CD4-positive, alpha-beta T cell treated with Interleukin-4 for 1 hour (primary cell): ENCODE data around the gene TRERF1.

ENCODE experiments used
- DNase-seq, 2 donors: peaks; one replicate each; pipeline ENCODE4 v3.0.0-alpha.2; 2020 to 2022

TRERF1 gene

DNA sequence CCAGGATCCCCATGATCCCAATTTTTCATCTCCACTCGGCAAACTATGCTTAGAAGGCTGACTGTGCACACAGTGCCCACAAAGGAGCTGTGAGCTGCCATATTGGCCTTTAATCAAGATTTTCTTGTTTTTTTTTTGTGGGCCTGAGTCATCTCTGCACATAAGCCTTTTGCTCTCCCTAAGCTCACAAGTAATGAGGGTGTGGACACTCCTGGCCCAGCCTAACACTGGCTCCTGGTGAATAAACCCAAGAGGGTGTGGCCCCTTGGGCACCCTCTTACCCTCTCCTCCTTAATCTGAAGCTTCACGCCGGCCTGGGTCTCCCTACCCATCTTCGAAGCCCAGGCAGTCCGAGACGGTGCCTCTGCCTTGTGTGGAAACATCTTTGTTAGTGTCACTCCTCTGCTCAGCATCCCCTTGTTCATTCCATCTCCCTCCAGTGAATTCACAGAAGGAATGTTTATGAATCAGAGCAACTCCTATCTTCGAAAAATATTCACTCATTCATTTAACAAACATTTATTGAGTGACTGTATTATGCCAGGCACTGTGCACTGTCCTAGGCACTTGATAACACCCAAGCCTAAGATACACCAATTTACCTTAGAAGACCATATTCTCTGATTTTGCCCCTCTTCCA lies 211.9 kb downstream of the TRERF1 start:
- no peak for DNase-seq

DNA sequence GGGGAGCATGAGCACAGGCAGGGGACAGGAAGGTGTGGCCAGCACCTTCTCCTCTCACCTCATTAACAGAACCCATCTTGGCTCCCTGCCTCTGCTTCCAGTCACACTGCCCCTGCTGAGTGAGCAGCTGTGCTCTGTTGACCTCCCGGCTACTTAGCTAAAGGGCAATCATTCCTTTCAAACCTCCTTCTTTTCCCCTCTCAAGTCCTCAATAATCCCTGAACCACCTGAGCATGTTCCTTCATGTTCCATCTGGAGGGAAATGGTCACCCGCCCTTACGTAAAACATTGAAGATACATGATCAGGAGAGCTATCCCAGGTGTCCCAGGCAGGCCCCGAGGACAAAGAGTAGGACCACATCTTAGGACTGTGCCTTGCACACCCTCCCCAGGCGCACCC lies 212.4 kb downstream of the TRERF1 start:
- DNase-seq = no peak

DNA sequence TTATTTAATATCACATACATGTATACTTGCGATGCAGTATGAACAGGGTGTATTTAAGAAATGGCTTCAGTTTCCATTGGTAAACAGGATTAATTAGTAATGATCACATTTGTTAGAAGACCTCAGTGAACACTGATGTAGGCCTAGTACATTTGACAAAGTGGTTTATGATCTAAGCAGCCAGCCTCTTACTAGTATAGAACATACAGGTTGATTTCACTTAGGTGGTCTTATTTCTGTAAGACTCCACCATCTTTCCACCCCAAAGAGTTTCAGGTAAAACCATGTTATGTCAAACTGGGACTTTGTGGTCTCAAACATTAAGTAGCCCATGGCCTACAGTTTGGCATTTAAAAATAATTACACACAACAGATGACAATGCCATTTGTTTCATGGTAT lies 213.9 kb downstream of the TRERF1 start:
- no peak for DNase-seq

DNA sequence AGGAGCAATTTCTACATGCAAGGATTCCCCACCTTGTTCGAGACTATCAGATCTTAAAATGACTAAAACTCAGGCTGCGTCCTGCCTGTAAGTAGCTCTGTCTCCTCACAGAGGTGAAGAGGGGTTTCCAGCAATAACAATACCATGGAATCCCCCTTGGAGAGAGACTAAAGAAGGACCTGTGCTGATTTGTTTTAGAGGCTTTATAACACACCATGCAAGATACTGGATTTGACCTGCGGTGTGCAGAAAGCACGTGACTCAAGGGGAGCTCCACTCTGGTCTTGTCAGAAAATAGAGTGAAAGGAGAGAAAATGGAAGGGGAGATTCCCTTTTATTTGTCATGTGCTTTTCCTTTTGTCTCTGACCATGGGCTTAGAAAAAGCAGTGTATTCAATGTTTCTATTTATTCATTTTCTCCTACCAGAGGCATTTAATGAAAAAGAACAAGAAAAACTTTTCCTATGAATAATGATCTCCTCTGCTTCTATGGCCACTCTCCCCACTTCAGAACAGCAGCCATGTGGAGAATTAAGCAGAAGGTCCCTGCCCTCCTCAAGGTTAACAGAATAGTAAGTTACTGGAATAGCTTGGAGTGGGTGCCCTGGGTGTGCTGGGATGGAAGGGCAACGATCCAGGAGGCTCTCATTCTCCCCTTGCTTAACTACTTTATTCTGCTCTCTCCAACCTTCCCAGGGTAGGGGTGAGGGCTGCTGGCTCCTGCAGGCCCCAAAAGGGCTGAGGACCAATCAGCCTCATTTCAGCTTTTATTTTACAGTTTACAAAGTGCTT lies 214.8 kb downstream of the TRERF1 start:
- no peak for DNase-seq

DNA sequence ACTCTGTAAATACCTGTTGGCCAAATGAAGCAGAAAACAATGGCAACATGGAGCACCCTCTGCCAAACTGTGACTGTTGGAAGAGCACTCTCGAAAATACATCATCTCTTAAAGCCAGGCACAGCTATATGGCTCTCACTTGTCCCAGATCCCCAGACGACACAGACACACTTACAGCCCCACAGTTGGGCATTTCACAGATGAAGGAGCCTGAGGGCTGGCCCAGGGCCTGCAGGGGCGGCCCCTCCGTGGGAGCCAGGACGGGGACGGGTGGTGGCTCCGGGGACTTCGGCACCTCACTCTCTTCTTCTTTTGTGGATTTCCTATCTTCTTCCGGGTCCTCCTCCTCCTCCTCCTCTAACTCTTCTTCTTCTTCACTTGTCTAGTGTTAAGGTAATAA lies 215.7 kb downstream of the TRERF1 start:
- DNase-seq = no peak

DNA sequence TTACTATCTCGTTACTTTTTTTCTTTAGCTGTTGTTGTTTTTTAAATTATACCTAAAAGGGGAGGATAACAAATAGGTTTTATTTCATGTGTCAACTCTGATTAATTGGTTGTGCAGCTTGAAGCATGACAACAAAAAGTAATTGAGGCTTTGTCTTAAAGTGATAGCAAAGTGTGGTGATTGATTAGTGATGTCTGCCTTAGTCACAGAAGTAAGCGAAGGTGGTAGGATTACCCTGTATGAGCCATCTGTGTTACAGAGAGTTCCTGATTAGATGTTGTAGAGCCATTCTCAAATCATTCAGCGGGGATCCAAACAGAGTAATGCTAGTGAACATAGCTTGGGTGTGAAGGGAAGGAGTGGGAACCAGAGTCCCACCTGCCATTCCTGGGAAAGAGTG lies 219.7 kb downstream of the TRERF1 start:
- no peak for DNase-seq

DNA sequence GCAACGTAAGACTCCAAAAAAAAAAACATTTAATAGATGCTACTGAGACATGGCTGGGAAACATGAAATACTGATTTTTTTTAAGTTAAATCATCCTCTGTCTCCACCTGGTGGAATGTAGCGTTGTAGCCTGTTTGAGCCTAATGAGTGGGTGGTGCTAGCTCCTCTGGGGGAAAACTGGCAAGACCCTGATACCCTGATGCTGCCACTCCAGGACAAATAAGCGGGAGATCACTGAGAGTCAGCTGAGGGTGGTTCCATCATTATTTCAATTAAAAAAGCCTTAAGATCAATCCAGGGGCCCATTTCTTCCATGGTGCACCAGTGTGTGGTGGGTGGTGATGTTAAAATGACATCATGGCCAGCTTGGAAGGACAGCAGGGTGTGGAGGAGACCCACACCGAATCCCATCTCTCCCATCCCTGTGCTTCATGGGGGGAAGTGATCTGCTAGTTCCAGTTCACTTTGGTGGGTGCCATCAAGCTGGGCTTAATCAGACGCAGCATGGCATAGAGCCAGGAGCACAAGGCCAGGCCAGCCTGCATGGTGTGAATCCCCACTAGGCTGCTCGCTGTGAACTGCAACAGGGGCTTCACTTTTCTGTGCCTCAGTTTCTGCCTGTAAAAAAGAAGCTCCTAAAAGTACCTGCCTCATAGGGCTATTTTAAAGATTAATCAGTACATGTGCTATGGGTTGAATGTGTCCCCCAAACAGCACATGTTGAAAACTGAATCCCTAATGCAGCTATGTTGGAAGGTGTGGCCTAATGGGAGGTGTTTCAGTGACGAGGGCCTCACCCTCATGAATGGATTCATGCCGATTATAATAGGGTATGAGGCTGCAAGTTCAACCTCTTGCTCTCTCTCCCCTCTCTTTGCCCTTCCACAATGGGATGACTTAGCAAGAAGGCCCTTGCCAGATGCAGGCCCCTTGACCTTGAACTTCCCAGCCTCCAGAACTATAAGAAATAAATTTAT lies 221.1 kb downstream of the TRERF1 start:
- no peak for DNase-seq

DNA sequence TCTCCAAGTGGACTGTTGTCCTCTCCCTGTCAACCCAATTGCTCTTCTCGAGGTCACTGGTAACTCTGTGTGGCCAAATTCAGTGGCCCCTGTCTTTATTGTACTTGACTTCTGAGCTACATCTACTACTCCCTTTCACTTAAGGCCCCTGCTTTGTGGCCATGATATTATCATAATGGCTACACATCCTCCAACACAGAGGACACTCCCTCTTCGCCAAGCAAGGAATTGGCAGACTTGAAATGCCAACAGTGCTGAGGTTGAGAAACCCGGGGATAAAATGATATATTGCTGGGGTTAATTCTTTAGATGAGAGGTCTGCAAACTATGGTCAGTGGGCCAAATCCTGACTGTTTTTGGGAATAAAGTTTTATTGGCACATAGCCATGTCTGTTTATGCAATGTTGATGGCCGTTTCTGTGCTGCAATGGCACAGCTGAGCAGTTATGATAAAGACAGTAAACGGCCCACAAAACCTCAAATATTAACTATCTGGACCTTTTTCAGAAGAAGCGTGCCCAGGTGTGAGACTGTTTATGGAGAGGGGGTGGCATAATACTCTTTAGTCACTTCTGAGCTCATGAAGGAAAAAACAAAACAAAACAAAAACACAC lies 222.1 kb downstream of the TRERF1 start:
- no peak for DNase-seq

DNA sequence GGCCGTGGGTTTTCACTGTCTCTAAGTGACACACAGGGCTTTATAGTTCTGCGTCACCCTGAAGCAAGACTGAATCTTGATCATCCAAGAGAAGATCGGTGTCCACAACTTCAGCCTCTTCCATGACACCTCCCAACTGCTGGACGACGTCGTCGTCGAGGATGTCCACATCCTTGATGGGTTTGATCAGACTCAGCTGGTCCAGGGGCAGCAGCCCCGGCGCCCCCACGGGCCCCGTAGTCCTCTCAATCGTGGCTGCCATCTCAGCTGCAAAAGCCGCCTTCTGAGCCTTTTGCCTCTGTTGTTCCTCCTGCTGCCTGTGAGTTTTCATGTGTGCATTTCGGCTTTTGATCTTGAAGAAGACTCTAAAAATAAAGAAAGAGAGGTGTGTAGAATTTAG lies 223.4 kb downstream of the TRERF1 start:
- DNase-seq = no peak

DNA sequence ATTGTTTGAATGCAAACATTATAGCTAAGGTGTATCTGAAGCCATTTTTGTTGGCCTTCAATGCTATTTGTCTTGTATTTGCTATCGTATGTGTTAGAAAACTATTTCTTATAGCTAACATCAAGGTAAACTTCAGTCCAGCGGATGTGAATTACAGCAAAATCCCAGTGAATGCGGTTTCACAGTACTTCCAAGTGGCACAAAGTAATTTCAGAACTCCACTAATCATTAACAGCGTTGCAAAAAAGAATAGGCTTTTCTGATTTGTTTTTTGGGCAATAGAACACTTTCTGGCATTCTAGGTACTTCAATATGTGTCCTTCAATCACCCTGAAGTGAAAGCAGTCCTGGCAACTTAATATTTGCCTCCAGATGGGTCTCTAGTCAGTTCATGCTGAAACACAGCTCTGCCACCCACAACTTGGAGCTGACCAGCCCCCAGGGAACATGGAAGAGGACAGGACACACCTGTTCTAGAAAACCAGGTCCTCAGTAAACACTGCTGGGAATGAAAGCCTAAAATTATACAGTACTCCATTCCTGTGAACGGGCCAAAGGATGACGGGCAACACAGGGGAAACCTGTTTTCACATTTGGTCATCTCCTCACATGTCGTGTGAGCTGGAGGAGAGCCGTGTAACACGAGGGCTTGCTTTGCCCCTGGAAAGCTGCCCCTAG lies 224.4 kb downstream of the TRERF1 start:
- DNase-seq = no peak

DNA sequence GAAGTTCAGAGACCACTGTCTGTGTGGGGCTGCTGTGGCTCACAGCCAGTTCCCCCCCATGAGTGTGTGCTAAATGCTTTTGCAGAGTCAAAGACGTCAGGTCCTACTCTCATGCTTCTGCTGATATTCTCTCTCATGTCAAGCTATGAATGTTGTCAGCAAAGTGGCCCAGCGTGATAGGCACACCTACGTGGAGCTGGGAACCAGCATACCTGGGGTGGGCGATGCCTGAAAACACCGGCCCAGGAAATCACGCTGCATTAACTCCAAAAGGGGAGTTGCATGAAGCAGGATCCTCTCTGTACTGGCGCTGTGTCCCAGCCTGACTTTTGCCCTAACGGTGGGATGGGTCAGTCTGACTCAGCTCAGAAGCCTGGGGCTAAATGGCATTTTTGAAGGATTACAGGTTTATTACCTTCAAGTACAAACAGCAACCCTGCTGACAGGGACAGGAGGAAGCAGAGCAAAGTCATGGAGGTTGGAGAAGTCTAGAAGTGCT lies 225.0 kb downstream of the TRERF1 start:
- no peak for DNase-seq

DNA sequence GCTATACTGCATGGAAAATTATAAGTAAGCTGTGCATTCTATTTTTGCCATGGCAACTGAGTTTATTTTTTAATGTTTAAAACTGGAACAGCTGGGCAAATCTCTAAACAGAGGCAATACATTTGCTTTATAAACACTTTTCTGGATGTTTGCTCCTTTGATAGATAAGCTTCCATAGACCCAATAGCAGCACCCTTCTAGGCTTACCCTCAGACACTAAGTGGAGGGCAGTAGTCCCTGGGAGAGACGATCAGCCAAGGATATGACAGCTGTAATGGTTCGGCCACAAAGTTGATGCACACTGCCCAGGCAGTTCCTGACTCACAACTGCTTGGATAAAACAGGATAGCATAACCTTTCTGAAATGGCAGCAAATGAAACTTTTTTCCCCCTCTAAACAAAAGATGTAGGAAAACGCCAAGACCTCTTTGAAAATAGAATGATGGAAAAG lies 225.5 kb downstream of the TRERF1 start:
- DNase-seq = no peak

DNA sequence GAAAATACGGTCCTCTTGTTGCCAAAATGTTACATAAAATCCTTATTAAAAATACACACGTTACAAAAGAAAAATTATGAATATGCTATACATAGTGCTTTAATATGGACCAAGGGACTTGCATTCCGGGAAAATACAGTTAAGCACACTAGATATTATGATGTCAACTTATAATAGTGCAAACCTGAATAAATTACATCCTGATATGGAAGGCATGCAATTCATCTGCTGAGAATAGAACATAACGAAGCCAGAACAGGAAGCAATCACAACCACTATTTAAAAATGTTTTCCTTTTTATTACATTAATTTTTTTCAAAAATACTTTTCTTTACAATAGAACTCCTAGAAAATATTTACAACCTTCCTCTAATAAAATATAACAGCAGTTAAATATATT lies 226.3 kb downstream of the TRERF1 start:
- no peak for DNase-seq

DNA sequence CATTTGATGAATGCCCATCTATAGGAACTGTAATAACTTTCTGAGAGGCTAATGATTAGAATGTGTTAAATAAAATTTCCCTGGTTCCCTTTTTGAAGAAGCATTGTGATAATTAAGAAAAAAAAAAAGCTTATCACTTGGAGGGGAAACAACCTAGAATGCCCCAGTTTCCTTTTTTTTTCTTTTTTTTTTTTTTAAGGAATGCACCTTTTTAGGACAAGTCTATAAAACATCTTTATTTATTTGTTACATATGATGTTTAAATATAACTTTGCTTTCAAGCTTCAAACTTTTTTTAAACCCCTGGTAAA lies 226.7 kb downstream of the TRERF1 start:
- DNase-seq = no peak

DNA sequence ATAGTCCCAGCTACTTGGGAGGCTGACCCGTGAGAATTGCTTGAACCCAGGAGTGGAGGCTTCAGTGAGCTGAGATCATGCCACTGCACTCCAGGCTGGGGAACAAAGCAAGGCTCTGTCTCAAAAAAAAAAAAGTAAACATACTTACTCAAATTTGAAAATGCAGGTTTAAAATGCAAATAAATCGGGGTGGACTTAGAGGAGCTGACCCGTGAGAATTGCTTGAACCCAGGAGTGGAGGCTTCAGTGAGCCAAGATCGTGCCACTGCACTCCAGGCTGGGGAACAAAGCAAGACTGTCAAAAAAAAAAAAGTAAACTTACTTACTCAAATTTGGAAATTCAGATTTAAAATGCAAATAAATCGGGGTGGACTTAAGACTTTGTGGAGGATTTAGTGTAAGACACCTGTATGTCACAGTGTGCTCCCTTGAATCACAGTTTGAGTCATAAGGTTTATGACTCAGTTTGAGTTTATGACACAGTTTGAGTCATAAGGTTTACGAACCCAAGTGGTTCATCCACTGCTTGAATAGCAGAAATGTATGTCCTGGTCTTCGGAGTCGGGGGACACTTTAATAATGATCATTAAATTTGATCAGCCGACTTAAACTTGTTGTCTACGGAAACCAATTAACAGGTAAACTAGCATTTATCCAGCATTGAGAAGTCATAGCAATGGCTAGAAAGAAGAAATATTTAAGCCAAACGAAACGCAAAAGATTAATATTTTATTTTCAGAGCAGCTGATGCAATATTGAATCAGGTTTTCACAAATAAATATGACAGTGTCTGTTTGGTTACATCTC lies 227.3 kb downstream of the TRERF1 start:
- DNase-seq = no peak

DNA sequence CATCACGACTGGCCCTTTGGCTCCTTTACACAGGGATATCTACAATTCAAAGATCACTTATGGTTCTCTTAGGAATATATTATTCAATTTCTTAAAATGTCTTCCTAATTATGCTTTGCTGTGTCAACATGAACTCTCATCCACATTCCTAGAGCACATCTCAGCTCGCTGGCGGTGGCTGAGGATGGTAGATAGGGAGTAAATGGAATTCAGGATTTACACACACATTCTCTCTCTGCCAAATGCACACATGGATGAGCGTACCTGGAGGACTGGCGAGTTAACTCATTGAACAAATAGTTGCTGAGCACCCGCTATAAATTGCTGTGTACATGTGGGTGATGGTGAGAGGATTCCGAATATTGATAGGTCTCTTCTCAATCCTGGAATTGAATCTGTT lies 229.3 kb downstream of the TRERF1 start:
- DNase-seq = no peak

DNA sequence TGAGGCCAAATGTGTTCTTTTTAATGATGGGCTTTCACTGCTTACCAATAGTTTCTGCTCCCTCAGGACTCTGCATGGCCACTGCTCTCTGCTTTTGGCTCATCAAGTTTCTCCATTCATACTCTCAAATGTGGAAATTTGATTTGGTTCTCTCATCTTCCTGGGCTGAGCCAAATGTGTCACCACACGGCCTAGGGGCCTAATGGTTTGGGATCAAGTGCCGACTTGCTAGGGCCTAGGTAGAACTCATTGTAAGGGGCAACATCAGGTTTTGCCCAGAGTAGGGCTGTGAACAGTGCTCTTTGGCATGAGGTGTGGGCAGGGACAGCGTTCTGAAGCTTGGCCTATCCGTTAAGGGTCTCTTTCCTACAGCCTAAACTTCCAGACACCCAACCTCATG lies 230.2 kb downstream of the TRERF1 start:
- DNase-seq = no peak

DNA sequence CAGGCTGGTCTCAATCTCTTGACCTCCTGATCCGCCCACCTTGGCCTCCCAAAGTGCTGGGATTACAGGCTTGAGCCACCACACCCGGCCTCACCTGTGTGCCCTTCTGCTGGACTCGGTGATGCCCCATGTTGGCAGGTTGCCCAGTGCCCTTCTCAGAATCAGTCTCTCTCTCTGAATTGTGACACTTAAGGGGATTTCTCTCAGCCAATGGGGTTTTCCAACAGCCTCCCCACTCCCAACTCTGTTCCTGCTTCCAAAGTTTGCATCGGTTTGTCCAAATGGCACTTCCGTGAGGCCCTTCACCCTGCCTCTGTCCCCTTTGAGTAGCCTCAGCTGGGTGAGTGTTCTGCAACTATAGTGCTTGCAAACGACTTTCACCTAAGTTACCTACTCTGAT lies 230.9 kb downstream of the TRERF1 start:
- no peak for DNase-seq

DNA sequence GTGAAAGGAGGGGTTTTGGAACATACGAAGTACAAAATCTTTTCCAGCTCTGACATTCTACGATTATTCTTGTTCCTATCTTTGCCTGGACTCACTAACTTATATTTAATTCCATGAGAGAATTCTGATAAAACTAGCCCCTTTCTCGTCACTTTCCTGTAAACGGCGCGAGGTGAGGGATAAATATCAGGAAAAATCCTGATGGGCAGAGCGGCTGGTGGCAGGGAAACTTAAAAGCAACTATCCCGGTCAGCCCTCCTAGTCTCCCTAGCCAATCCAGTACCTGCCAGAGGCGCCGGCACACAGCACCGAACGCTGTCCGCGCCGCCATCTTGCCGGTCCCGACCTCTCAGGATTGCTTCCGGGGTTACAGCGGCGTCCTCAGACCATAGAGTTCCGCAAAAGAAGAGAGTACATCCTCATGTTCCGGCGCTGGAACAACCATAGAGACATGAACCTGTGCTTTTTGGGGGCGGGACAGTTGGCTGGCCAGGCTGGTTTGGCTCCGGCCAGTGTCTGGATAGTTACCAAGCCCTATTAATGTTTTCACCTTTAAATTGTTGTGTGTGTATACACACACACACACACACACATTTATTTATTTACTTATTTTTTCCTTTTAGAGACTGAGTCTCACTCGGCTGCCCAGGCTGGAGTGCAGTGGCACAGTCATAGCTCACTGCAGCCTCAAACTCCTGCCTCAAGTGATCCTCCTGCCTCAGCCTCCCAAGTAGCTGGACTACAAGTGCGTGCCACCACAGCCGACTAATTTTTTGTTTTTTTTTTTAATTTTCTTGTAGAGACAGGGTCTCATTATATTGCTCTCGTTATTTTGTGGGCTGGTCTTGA lies 234.0 kb downstream of the TRERF1 start, which contains the start of gene MRPS10:
MRPS10 (minus strand) TSS at position 343 of the 849 bp plus-strand sequence; CDS start at position 331, 12 bp downstream.
- DNase-seq = peak; percentile 93 to 94

DNA sequence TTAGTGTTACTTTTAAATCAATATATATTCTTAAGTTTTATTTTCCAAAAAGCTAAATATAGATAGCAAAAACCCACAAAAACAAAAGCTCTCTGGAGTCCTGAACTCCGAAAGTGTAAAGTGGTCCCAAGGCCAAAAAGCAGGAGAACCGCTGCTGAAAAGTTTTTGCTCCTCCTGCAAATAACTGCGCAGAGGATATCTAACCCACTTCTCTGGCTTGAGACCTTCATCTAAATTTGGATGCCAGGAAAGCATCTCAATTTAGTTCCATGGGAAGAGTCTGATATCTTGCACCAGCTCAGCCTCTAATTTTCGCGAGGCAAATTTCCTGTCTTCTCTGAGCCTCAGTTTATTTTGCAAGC lies 234.6 kb downstream of the TRERF1 start:
- DNase-seq = no peak
